ENCODE results near the gene DENND2C.

DENND2C gene

GRCh38 chr1:114702737-114703136 lies 32.9 kb upstream of the DENND2C start:
- no peaks in the 10 kb centered on the region for H3K4me1 ChIP-seq (ENCODE audit: control insufficient read depth in 1 of 2, insufficient read depth in 2 of 2, low read length in 2 of 2)
- H3K27me3 ChIP-seq (ENCODE audit: control insufficient read depth in 1 of 2, insufficient read depth in 2 of 2, low read length in 2 of 2): no peaks in the 10 kb centered on the region

DNA sequence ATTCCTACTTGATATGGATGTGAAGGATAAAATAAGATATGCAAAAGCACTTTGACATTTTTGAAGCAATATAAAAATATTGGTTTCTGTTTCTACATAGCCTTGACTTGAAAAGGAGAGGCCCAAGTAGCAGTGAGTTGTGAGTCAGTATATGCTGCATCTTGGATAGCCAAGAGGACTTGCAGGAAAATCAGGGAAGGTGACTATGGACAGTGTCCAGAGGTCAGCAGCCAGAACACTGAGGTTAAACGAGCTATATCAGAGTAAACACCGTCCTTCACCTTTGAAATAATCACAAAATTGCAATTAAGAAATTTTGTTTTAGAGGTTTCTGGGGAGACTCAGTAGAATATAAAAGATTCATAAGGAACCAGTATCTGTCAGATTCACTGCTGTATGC lies 32.1 kb upstream of the DENND2C start:
- no peaks in the 10 kb centered on the region for H3K9me3 ChIP-seq (ENCODE audit: control insufficient read depth in 1 of 2, low read length in 2 of 2)
- no peak overlapping the region for H3K9ac ChIP-seq (ENCODE audit: low read depth in 1 of 2, low read length in 2 of 2)
- no peak overlapping the region for H3K4me3 ChIP-seq (ENCODE audit: low read depth in 1 of 2, low read length in 2 of 2)
- H3K27ac ChIP-seq (ENCODE audit: low read depth, low read length): no peak overlapping the region
- H3K27me3 ChIP-seq (ENCODE audit: control insufficient read depth in 1 of 2, insufficient read depth in 2 of 2, low read length in 2 of 2): no peaks in the 10 kb centered on the region
- H3K4me1 ChIP-seq (ENCODE audit: control insufficient read depth in 1 of 2, insufficient read depth in 2 of 2, low read length in 2 of 2): no peaks in the 10 kb centered on the region
- peaks cover 0 to 15% of the 10 kb centered on the region in 2 donors for H3K36me3 ChIP-seq (ENCODE audit: control insufficient read depth in 1 of 2, insufficient read depth in 2 of 2, low read length in 2 of 2)

More at GRCh38 chr1:114702737-114703136, 32.9 kb upstream of the DENND2C start:
- H3K9me3 ChIP-seq (ENCODE audit: control insufficient read depth in 1 of 2, low read length in 2 of 2): no peaks in the 10 kb centered on the region
- no peak overlapping the region for H3K9ac ChIP-seq (ENCODE audit: low read depth in 1 of 2, low read length in 2 of 2)
- no peak overlapping the region for H3K27ac ChIP-seq (ENCODE audit: low read depth, low read length)
- peaks cover 7 to 23% of the 10 kb centered on the region in 2 donors for H3K36me3 ChIP-seq (ENCODE audit: control insufficient read depth in 1 of 2, insufficient read depth in 2 of 2, low read length in 2 of 2)
- no peak overlapping the region for H3K4me3 ChIP-seq (ENCODE audit: low read depth in 1 of 2, low read length in 2 of 2)

- H3K27ac ChIP-seq (ENCODE audit: low read depth, low read length): no peak overlapping the region
- no peaks in the 10 kb centered on the region for H3K9me3 ChIP-seq (ENCODE audit: control insufficient read depth in 1 of 2, low read length in 2 of 2)
- peaks cover 0 to under 1% of the 10 kb centered on the region in 2 donors for H3K36me3 ChIP-seq (ENCODE audit: control insufficient read depth in 1 of 2, insufficient read depth in 2 of 2, low read length in 2 of 2)
- H3K9ac ChIP-seq (ENCODE audit: low read depth in 1 of 2, low read length in 2 of 2): no peak overlapping the region
- no peak overlapping the region for H3K4me3 ChIP-seq (ENCODE audit: low read depth in 1 of 2, low read length in 2 of 2)
- H3K4me1 ChIP-seq (ENCODE audit: control insufficient read depth in 1 of 2, insufficient read depth in 2 of 2, low read length in 2 of 2): peaks cover 0 to 5% of the 10 kb centered on the region in 2 donors
- H3K27me3 ChIP-seq (ENCODE audit: control insufficient read depth in 1 of 2, insufficient read depth in 2 of 2, low read length in 2 of 2): no peaks in the 10 kb centered on the region
Observed at GRCh38 chr1:114700036-114700600, 30.3 kb upstream of the DENND2C start.

GRCh38 chr1:114696810-114697209 lies 27.0 kb upstream of the DENND2C start:
- H3K4me3 ChIP-seq (ENCODE audit: low read depth in 1 of 2, low read length in 2 of 2): no peak overlapping the region

DNA sequence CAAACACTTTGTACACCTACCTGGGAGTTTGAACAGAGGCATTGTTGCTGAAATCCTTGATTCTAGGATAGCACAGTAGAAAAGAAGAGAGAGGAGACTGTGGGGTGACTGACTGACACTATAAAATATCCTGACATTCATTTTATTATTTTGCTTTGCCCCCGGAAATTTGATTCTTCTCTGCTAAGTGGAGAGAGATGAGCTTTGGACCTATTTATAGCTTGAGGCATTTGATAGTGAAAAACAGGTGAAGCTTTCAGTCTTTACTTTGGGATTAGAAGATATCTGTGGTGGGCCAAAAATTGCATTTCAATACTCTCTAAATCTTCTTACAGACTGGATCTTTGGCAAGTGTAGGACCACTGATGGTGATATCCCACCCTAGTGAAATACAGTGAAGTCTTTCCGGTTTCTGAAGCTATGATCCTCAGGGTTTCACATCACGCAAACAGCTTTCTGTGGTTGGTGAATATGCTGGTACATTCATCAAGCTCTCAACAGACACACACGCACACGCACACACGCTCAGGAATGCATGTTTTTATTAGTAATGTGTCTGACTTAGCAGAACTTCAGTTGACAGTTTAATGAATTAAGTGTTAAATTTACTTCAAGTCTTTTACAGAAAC lies 25.7 kb upstream of the DENND2C start, which contains the start of gene AMPD1:
Gene AMPD1, minus strand, starts transcription at position 117 of the 629 bp plus-strand sequence. Its CDS starts 75 bp downstream, at position 42.
- H3K4me3 ChIP-seq (ENCODE audit: low read depth in 1 of 2, low read length in 2 of 2): peak within 1 kb of the TSS in 1 of 2 donors; percentile 25
- no peak within 1 kb of the TSS for H3K27ac ChIP-seq (ENCODE audit: low read depth, low read length)
- H3K9ac ChIP-seq (ENCODE audit: low read depth in 1 of 2, low read length in 2 of 2): no peak within 1 kb of the TSS
- H3K9me3 ChIP-seq (ENCODE audit: control insufficient read depth in 1 of 2, low read length in 2 of 2): no peaks in the 10 kb centered on the region
- H3K27me3 ChIP-seq (ENCODE audit: control insufficient read depth in 1 of 2, insufficient read depth in 2 of 2, low read length in 2 of 2): peaks cover 0 to 1% of the 10 kb centered on the region in 2 donors
- H3K4me1 ChIP-seq (ENCODE audit: control insufficient read depth in 1 of 2, insufficient read depth in 2 of 2, low read length in 2 of 2): peaks cover 0 to 5% of the 10 kb centered on the region in 2 donors
- H3K36me3 ChIP-seq (ENCODE audit: control insufficient read depth in 1 of 2, insufficient read depth in 2 of 2, low read length in 2 of 2): no peaks in the 10 kb centered on the region

More at GRCh38 chr1:114696810-114697209, 27.0 kb upstream of the DENND2C start:
- H3K36me3 ChIP-seq (ENCODE audit: control insufficient read depth in 1 of 2, insufficient read depth in 2 of 2, low read length in 2 of 2): no peaks in the 10 kb centered on the region
- H3K9me3 ChIP-seq (ENCODE audit: control insufficient read depth in 1 of 2, low read length in 2 of 2): no peaks in the 10 kb centered on the region
- peaks cover 0 to 5% of the 10 kb centered on the region in 2 donors for H3K4me1 ChIP-seq (ENCODE audit: control insufficient read depth in 1 of 2, insufficient read depth in 2 of 2, low read length in 2 of 2)
- H3K27ac ChIP-seq (ENCODE audit: low read depth, low read length): no peak overlapping the region
- no peak overlapping the region for H3K9ac ChIP-seq (ENCODE audit: low read depth in 1 of 2, low read length in 2 of 2)
- no peaks in the 10 kb centered on the region for H3K27me3 ChIP-seq (ENCODE audit: control insufficient read depth in 1 of 2, insufficient read depth in 2 of 2, low read length in 2 of 2)

GRCh38 chr1:114694540-114695310 lies 24.9 kb upstream of the DENND2C start:
- no peak overlapping the region for H3K27ac ChIP-seq (ENCODE audit: low read depth, low read length)
- H3K9ac ChIP-seq (ENCODE audit: low read depth in 1 of 2, low read length in 2 of 2): no peak overlapping the region
- H3K9me3 ChIP-seq (ENCODE audit: control insufficient read depth in 1 of 2, low read length in 2 of 2): no peaks in the 10 kb centered on the region
- peaks cover 0 to 4% of the 10 kb centered on the region in 2 donors for H3K27me3 ChIP-seq (ENCODE audit: control insufficient read depth in 1 of 2, insufficient read depth in 2 of 2, low read length in 2 of 2)
- no peaks in the 10 kb centered on the region for H3K36me3 ChIP-seq (ENCODE audit: control insufficient read depth in 1 of 2, insufficient read depth in 2 of 2, low read length in 2 of 2)
- H3K4me1 ChIP-seq (ENCODE audit: control insufficient read depth in 1 of 2, insufficient read depth in 2 of 2, low read length in 2 of 2): peaks cover 0 to 5% of the 10 kb centered on the region in 2 donors
- no peak overlapping the region for H3K4me3 ChIP-seq (ENCODE audit: low read depth in 1 of 2, low read length in 2 of 2)

DNA sequence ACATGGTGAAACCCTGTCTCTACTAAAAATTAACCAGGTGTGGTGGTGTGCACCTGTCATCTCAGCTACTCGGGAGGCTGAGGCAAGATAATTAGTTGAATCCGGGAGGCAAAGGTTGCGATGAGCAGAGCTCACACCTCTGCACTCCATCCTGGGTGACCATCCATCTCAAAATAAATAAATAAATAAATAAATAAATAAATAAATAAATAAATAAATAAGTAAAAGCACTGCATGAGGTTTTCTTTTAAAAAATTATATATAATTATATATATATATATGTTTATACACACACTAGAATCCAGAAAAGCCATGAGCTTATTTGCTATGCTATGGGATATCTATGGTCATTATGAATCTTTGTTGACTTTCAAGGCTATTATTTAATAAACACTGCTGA lies 23.1 kb upstream of the DENND2C start:
- Histone ChIP-seq H3K36me3 (ENCODE audit: control insufficient read depth in 1 of 2, insufficient read depth in 2 of 2, low read length in 2 of 2) (no peaks in the 10 kb centered on the region), H3K4me3 (ENCODE audit: low read depth in 1 of 2, low read length in 2 of 2) (no peak overlapping the region), H3K9me3 (ENCODE audit: control insufficient read depth in 1 of 2, low read length in 2 of 2) (no peaks in the 10 kb centered on the region), H3K4me1 (ENCODE audit: control insufficient read depth in 1 of 2, insufficient read depth in 2 of 2, low read length in 2 of 2) (peaks cover 0 to 5% of the 10 kb centered on the region in 2 donors), H3K9ac (ENCODE audit: low read depth in 1 of 2, low read length in 2 of 2) (no peak overlapping the region), H3K27ac (ENCODE audit: low read depth, low read length) (no peak overlapping the region), H3K27me3 (ENCODE audit: control insufficient read depth in 1 of 2, insufficient read depth in 2 of 2, low read length in 2 of 2) (peaks cover 0 to 4% of the 10 kb centered on the region in 2 donors)

- H3K27ac ChIP-seq (ENCODE audit: low read depth, low read length): no peak overlapping the region
- H3K9me3 ChIP-seq (ENCODE audit: control insufficient read depth in 1 of 2, low read length in 2 of 2): no peaks in the 10 kb centered on the region
- H3K27me3 ChIP-seq (ENCODE audit: control insufficient read depth in 1 of 2, insufficient read depth in 2 of 2, low read length in 2 of 2): peaks cover 0 to 4% of the 10 kb centered on the region in 2 donors
- no peak overlapping the region for H3K4me3 ChIP-seq (ENCODE audit: low read depth in 1 of 2, low read length in 2 of 2)
- peaks cover 0 to 5% of the 10 kb centered on the region in 2 donors for H3K4me1 ChIP-seq (ENCODE audit: control insufficient read depth in 1 of 2, insufficient read depth in 2 of 2, low read length in 2 of 2)
- no peak overlapping the region for H3K9ac ChIP-seq (ENCODE audit: low read depth in 1 of 2, low read length in 2 of 2)
- H3K36me3 ChIP-seq (ENCODE audit: control insufficient read depth in 1 of 2, insufficient read depth in 2 of 2, low read length in 2 of 2): no peaks in the 10 kb centered on the region
Observed at GRCh38 chr1:114691061-114691460, 21.2 kb upstream of the DENND2C start.

DNA sequence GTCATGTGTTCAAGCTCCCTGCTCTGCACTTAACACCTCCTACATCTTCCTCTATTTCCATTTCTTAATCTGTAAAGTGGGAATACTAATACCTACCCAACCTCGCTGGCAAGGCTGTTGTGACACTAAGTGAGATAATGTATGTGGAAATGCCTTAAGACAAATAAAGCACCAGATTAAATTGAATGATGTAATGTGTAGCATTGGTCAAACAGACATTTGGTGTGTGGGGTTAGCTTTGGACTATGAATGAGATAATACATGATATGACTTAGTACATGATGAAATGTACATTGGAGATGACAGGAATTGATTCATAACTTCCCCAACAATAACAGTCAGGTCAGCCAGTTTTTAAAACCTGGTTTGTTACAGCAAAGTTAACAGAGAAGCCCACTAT lies 20.3 kb upstream of the DENND2C start:
- Histone ChIP-seq H3K4me1 (ENCODE audit: control insufficient read depth in 1 of 2, insufficient read depth in 2 of 2, low read length in 2 of 2) (no peaks in the 10 kb centered on the region), H3K4me3 (ENCODE audit: low read depth in 1 of 2, low read length in 2 of 2) (no peak overlapping the region), H3K9me3 (ENCODE audit: control insufficient read depth in 1 of 2, low read length in 2 of 2) (no peaks in the 10 kb centered on the region), H3K27me3 (ENCODE audit: control insufficient read depth in 1 of 2, insufficient read depth in 2 of 2, low read length in 2 of 2) (peaks cover 0 to 4% of the 10 kb centered on the region in 2 donors), H3K27ac (ENCODE audit: low read depth, low read length) (no peak overlapping the region), H3K36me3 (ENCODE audit: control insufficient read depth in 1 of 2, insufficient read depth in 2 of 2, low read length in 2 of 2) (no peaks in the 10 kb centered on the region), H3K9ac (ENCODE audit: low read depth in 1 of 2, low read length in 2 of 2) (no peak overlapping the region)

- no peak overlapping the region for H3K27ac ChIP-seq (ENCODE audit: low read depth, low read length)
- H3K9ac ChIP-seq (ENCODE audit: low read depth in 1 of 2, low read length in 2 of 2): no peak overlapping the region
- H3K36me3 ChIP-seq (ENCODE audit: control insufficient read depth in 1 of 2, insufficient read depth in 2 of 2, low read length in 2 of 2): no peaks in the 10 kb centered on the region
- no peaks in the 10 kb centered on the region for H3K9me3 ChIP-seq (ENCODE audit: control insufficient read depth in 1 of 2, low read length in 2 of 2)
- H3K4me3 ChIP-seq (ENCODE audit: low read depth in 1 of 2, low read length in 2 of 2): no peak overlapping the region
- H3K4me1 ChIP-seq (ENCODE audit: control insufficient read depth in 1 of 2, insufficient read depth in 2 of 2, low read length in 2 of 2): no peaks in the 10 kb centered on the region
- H3K27me3 ChIP-seq (ENCODE audit: control insufficient read depth in 1 of 2, insufficient read depth in 2 of 2, low read length in 2 of 2): peaks cover 0 to 4% of the 10 kb centered on the region in 2 donors
Observed at GRCh38 chr1:114688526-114688925, 18.7 kb upstream of the DENND2C start.
